Type B pancreatic cell (in vitro differentiated cells): ENCODE results near the gene POGLUT3. TPM values are rescaled to one million over a fixed set of nuclear protein-coding genes. Genes with fewer than 3 reads are reported as not detected.

Experiments
- DNase-seq: peaks from one replicate; pipeline ENCODE4 v3.0.0; 2021; ENCODE audit warnings: mixed read lengths; ENCODE audit not compliant: unreplicated experiment; ENCODE audit errors: extremely low spot score
- H3K27ac Mint-ChIP-seq: 2 replicates; pipeline ENCODE4 v1.8.0; 2021; ENCODE audit warnings: mild to moderate bottlenecking, mixed read lengths
- H3K27me3 Mint-ChIP-seq: 2 replicates; pipeline ENCODE4 v1.8.0; 2021; ENCODE audit warnings: mixed read lengths
- H3K36me3 Mint-ChIP-seq: 2 replicates; pipeline ENCODE4 v1.8.0; 2021; ENCODE audit warnings: mixed read lengths
- H3K4me1 Mint-ChIP-seq: one replicate; pipeline ENCODE4 v1.8.0; 2021; ENCODE audit warnings: mixed read lengths; ENCODE audit not compliant: unreplicated experiment
- H3K4me3 Mint-ChIP-seq: 2 replicates; pipeline ENCODE4 v1.8.0; 2021; ENCODE audit warnings: mild to moderate bottlenecking, mixed read lengths
- H3K9me3 Mint-ChIP-seq: 2 replicates; pipeline ENCODE4 v1.8.0; 2021; ENCODE audit warnings: mixed read lengths
- total RNA-seq: library from RNA; stranded (reverse); gene quantifications from 2 replicates; pipeline ENCODE4 v1.2.1, GENCODE V29; 2021; ENCODE audit warnings: low replicate concordance
- TF ChIP-seq, protein P1 (sequence below): fragments of 200-600 bp; sonication (generic); conservative IDR thresholded peaks from 2 replicates; pipeline ENCODE4 v1.5.0; 2021; ENCODE audit warnings: antibody characterized with exemption, mild to moderate bottlenecking

The POGLUT3 gene
- total RNA-seq, 1 donor from 2014 or later = 23.8 TPM

DNA sequence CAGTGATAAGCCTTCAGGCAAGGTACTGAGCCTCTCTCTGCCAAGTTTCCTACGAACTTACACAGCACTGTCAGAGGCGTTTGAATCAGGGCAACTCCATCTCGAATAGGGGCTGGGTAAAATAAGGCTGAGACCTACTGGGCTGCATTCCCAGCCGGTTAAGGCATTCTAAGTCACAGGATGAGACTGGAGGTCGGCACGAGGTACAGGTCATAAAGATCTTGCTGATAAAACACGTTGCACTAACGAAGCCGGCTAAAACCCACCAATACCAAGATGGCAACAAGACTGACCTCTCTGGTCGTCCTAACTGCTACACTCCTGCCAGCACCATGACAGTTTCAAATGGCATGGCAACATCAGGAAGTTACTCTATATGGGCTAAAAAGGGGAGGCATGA, 20.4 kb upstream of the POGLUT3 start:
- no peak overlapping the region for H3K4me3 Mint-ChIP-seq
- no peak for DNase-seq
- no peaks in the 10 kb centered on the region for H3K4me1 Mint-ChIP-seq
- H3K27ac Mint-ChIP-seq = no peak overlapping the region
- no peaks in the 10 kb centered on the region for H3K9me3 Mint-ChIP-seq
- no peaks in the 10 kb centered on the region for H3K27me3 Mint-ChIP-seq
- H3K36me3 Mint-ChIP-seq = peaks cover 14% of the 10 kb centered on the region
- TF ChIP-seq, protein P1, sequence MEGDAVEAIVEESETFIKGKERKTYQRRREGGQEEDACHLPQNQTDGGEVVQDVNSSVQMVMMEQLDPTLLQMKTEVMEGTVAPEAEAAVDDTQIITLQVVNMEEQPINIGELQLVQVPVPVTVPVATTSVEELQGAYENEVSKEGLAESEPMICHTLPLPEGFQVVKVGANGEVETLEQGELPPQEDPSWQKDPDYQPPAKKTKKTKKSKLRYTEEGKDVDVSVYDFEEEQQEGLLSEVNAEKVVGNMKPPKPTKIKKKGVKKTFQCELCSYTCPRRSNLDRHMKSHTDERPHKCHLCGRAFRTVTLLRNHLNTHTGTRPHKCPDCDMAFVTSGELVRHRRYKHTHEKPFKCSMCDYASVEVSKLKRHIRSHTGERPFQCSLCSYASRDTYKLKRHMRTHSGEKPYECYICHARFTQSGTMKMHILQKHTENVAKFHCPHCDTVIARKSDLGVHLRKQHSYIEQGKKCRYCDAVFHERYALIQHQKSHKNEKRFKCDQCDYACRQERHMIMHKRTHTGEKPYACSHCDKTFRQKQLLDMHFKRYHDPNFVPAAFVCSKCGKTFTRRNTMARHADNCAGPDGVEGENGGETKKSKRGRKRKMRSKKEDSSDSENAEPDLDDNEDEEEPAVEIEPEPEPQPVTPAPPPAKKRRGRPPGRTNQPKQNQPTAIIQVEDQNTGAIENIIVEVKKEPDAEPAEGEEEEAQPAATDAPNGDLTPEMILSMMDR = no peak

- Mint-ChIP-seq H3K27me3 (no peaks in the 10 kb centered on the region), H3K4me3 (no peak overlapping the region), H3K36me3 (peaks cover 24% of the 10 kb centered on the region), H3K27ac (no peak overlapping the region), H3K4me1 (no peaks in the 10 kb centered on the region), H3K9me3 (no peaks in the 10 kb centered on the region)
- TF ChIP-seq, protein P1 = no peak
- DNase-seq = no peak
These were observed 17.9 kb upstream of the POGLUT3 start for GRCh38 chr11:108516125-108516524.

- DNase-seq = no peak
- Mint-ChIP-seq H3K36me3 (peaks cover 36% of the 10 kb centered on the region), H3K27me3 (no peaks in the 10 kb centered on the region), H3K4me1 (no peaks in the 10 kb centered on the region), H3K27ac (no peak overlapping the region), H3K9me3 (peaks cover 5% of the 10 kb centered on the region), H3K4me3 (no peak overlapping the region)
- TF ChIP-seq, protein P1 = no peak
These were observed 14.5 kb upstream of the POGLUT3 start for GRCh38 chr11:108512708-108513107.

DNA sequence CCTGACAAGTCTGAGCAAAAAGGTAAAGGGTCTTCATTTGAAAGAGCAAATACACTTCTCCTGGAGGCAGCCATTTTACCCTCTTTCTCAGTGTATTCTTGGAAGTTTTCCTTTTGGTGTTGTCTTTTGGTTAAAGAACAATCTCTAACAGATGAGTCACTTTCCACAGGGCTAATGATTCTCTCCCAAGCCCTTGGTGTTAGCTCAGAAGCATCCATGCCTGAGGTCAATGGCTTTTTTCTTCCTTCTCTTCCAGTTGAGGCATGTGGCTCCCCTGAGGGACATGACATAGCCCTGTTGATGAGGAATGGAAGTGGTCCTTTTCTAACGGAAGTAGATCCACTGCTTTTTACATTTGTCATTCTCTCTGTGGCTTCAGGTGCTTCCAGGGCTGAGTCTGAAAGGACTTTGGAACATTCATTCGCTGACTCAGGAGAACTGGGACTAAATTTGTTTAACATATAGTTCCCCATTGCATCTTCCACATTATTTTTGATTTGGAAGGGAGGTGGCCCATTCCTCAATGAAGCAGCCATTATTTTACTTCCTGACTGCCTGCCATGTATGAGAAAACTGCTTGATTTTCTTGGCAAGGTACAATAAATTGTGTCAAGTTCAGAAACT, 13.8 kb upstream of the POGLUT3 start:
- Mint-ChIP-seq H3K27ac (no peak overlapping the region), H3K4me3 (no peak overlapping the region), H3K27me3 (no peaks in the 10 kb centered on the region), H3K9me3 (peaks cover 5% of the 10 kb centered on the region), H3K36me3 (peaks cover 42% of the 10 kb centered on the region), H3K4me1 (no peaks in the 10 kb centered on the region)
- DNase-seq = no peak
- TF ChIP-seq, protein P1 = no peak

GRCh38 chr11:108508653-108509593, 10.7 kb upstream of the POGLUT3 start:
- no peak for DNase-seq
- Mint-ChIP-seq H3K4me1 (no peaks in the 10 kb centered on the region), H3K4me3 (peak overlapping the region; percentile 17), H3K9me3 (peaks cover 5% of the 10 kb centered on the region), H3K36me3 (peaks cover 35% of the 10 kb centered on the region), H3K27ac (peak overlapping the region; percentile 81), H3K27me3 (no peaks in the 10 kb centered on the region)
- TF ChIP-seq, protein P1 = no peak
